ENCODE measurements around the gene ELP1. TPM values are rescaled to one million over a fixed set of nuclear protein-coding genes. Genes with fewer than 3 reads are reported as not detected.
"Not testable (repeated sequence)": the region's sequence is repeated elsewhere in the genome, so short reads cannot be mapped to it uniquely, and the experiment has no call there.

Gene ELP1
- total RNA-seq, 2 experiments from 2014 or later, result 23.7 to 41.0 TPM

GRCh38 chr9:108911820-108912219 lies 22.1 kb downstream of the ELP1 start:
- POLR2A ChIA-PET, result no interaction called here
- no peak overlapping the region for H3K4me3 Mint-ChIP-seq
- CTCF ChIA-PET, result no interaction called here
- peak; percentile 53 for DNase-seq
- peak overlapping the region; percentile 74 for H3K27ac Mint-ChIP-seq
- H3K27me3 Mint-ChIP-seq, result no peaks in the 10 kb centered on the region
- H3K36me3 Mint-ChIP-seq (ENCODE audit: low read depth), result peaks cover 39% of the 10 kb centered on the region
- H3K4me1 Mint-ChIP-seq, result peaks cover 21% of the 10 kb centered on the region
- no peaks in the 10 kb centered on the region for H3K9me3 Mint-ChIP-seq

GRCh38 chr9:108910914-108911313 lies 23.0 kb downstream of the ELP1 start:
- H3K27me3 Mint-ChIP-seq, result no peaks in the 10 kb centered on the region
- H3K36me3 Mint-ChIP-seq (ENCODE audit: low read depth), result peaks cover 36% of the 10 kb centered on the region
- ChIA-PET POLR2A (no interaction called here), CTCF (interaction anchor here (2.2 kb wide), 1 partner anchor 12 kb away, joined by 4 read pairs; no protein-coding TSS in a partner anchor)
- no peaks in the 10 kb centered on the region for H3K9me3 Mint-ChIP-seq
- H3K4me3 Mint-ChIP-seq, result no peak overlapping the region
- peaks cover 21% of the 10 kb centered on the region for H3K4me1 Mint-ChIP-seq
- no peak for DNase-seq
- H3K27ac Mint-ChIP-seq, result peak overlapping the region; percentile 10

- Mint-ChIP-seq H3K4me3 (no peak overlapping the region), H3K27me3 (no peaks in the 10 kb centered on the region), H3K27ac (no peak overlapping the region), H3K9me3 (no peaks in the 10 kb centered on the region), H3K36me3 (ENCODE audit: low read depth) (peaks cover 35% of the 10 kb centered on the region), H3K4me1 (peaks cover 21% of the 10 kb centered on the region)
- DNase-seq, result no peak
- ChIA-PET CTCF (interaction anchor here (2.2 kb wide), 1 partner anchor 11 kb away, joined by 4 read pairs; no protein-coding TSS in a partner anchor), POLR2A (no interaction called here)
Observed at GRCh38 chr9:108910402-108910801, 23.5 kb downstream of the ELP1 start.

GRCh38 chr9:108905494-108905893 lies 28.4 kb downstream of the ELP1 start:
- peaks cover 40% of the 10 kb centered on the region for H3K36me3 Mint-ChIP-seq (ENCODE audit: low read depth)
- H3K9me3 Mint-ChIP-seq, result no peaks in the 10 kb centered on the region
- no peak overlapping the region for H3K27ac Mint-ChIP-seq
- no peaks in the 10 kb centered on the region for H3K27me3 Mint-ChIP-seq
- ChIA-PET CTCF (no interaction called here), POLR2A (no interaction called here)
- no peak for DNase-seq
- no peak overlapping the region for H3K4me3 Mint-ChIP-seq
- H3K4me1 Mint-ChIP-seq, result no peaks in the 10 kb centered on the region

- Mint-ChIP-seq H3K9me3 (no peaks in the 10 kb centered on the region), H3K36me3 (ENCODE audit: low read depth) (peaks cover 43% of the 10 kb centered on the region), H3K4me1 (no peaks in the 10 kb centered on the region), H3K27me3 (no peaks in the 10 kb centered on the region), H3K4me3 (no peak overlapping the region), H3K27ac (no peak overlapping the region)
- POLR2A ChIA-PET, result no interaction called here
- CTCF ChIA-PET, result interaction anchor here (0.7 to 1.0 kb wide), 2 partner anchors 12 to 129 kb away, joined by 3 to 6 read pairs; no protein-coding TSS in a partner anchor
- DNase-seq, result no peak
Observed at GRCh38 chr9:108904161-108904560, 29.8 kb downstream of the ELP1 start.

GRCh38 chr9:108903420-108904103 lies 30.4 kb downstream of the ELP1 start:
- Mint-ChIP-seq H3K36me3 (ENCODE audit: low read depth) (peaks cover 45% of the 10 kb centered on the region), H3K4me3 (no peak overlapping the region), H3K27me3 (no peaks in the 10 kb centered on the region), H3K27ac (no peak overlapping the region), H3K9me3 (no peaks in the 10 kb centered on the region), H3K4me1 (no peaks in the 10 kb centered on the region)
- CTCF ChIA-PET, result interaction anchor here (1.0 kb wide), 1 partner anchor 13 kb away, joined by 6 read pairs; no protein-coding TSS in a partner anchor
- POLR2A ChIA-PET, result no interaction called here
- DNase-seq, result no peak

- ChIA-PET CTCF (interaction anchor here (0.6 to 1.0 kb wide), 7 partner anchors 11 to 510 kb away, joined by 3 to 5 read pairs (median 4); no protein-coding TSS in a partner anchor), POLR2A (no interaction called here)
- Mint-ChIP-seq H3K36me3 (ENCODE audit: low read depth) (peaks cover 47% of the 10 kb centered on the region), H3K27ac (no peak overlapping the region), H3K9me3 (no peaks in the 10 kb centered on the region), H3K4me3 (no peak overlapping the region), H3K27me3 (no peaks in the 10 kb centered on the region), H3K4me1 (no peaks in the 10 kb centered on the region)
- DNase-seq, result no peak
Observed at GRCh38 chr9:108900176-108900575, 33.7 kb downstream of the ELP1 start.

- H3K27me3 Mint-ChIP-seq, H3K27ac Mint-ChIP-seq, POLR2A ChIA-PET, H3K9me3 Mint-ChIP-seq, H3K4me1 Mint-ChIP-seq, H3K4me3 Mint-ChIP-seq, DNase-seq: not testable (repeated sequence)
- CTCF ChIA-PET, result interaction anchor here (0.6 to 1.0 kb wide), 9 partner anchors 10 to 511 kb away, joined by 3 to 5 read pairs (median 4); no protein-coding TSS in a partner anchor
- H3K36me3 Mint-ChIP-seq (ENCODE audit: low read depth), result peaks cover 47% of the 10 kb centered on the region
Observed at GRCh38 chr9:108899023-108899695, 34.8 kb downstream of the ELP1 start.

GRCh38 chr9:108897324-108898096 lies 36.4 kb downstream of the ELP1 start:
- no peak overlapping the region for H3K27ac Mint-ChIP-seq
- DNase-seq, result no peak
- no peak overlapping the region for H3K4me3 Mint-ChIP-seq
- no peaks in the 10 kb centered on the region for H3K9me3 Mint-ChIP-seq
- no peaks in the 10 kb centered on the region for H3K4me1 Mint-ChIP-seq
- CTCF ChIA-PET, result no interaction called here
- peaks cover 34% of the 10 kb centered on the region for H3K36me3 Mint-ChIP-seq (ENCODE audit: low read depth)
- H3K27me3 Mint-ChIP-seq, result no peaks in the 10 kb centered on the region
- POLR2A ChIA-PET, result no interaction called here

- Mint-ChIP-seq H3K36me3 (ENCODE audit: low read depth) (peaks cover 33% of the 10 kb centered on the region), H3K27me3 (no peaks in the 10 kb centered on the region), H3K4me1 (no peaks in the 10 kb centered on the region), H3K9me3 (no peaks in the 10 kb centered on the region), H3K4me3 (no peak overlapping the region), H3K27ac (no peak overlapping the region)
- no peak for DNase-seq
- CTCF ChIA-PET, result no interaction called here
- POLR2A ChIA-PET, result no interaction called here
Observed at GRCh38 chr9:108894225-108894997, 39.5 kb downstream of the ELP1 start.

GRCh38 chr9:108889649-108890067 lies 44.3 kb downstream of the ELP1 start:
- POLR2A ChIA-PET, result no interaction called here
- Mint-ChIP-seq H3K4me1 (peaks cover 6% of the 10 kb centered on the region), H3K9me3 (no peaks in the 10 kb centered on the region), H3K36me3 (ENCODE audit: low read depth) (peaks cover 31% of the 10 kb centered on the region), H3K4me3 (no peak overlapping the region), H3K27me3 (no peaks in the 10 kb centered on the region), H3K27ac (no peak overlapping the region)
- CTCF ChIA-PET, result interaction anchor here (0.9 to 1.4 kb wide), 2 partner anchors 10 to 13 kb away, joined by 4 to 6 read pairs; no protein-coding TSS in a partner anchor
- DNase-seq, result no peak

- H3K9me3 Mint-ChIP-seq, H3K4me1 Mint-ChIP-seq, H3K27me3 Mint-ChIP-seq, DNase-seq, POLR2A ChIA-PET, H3K27ac Mint-ChIP-seq, H3K4me3 Mint-ChIP-seq: not testable (repeated sequence)
- peaks cover 37% of the 10 kb centered on the region for H3K36me3 Mint-ChIP-seq (ENCODE audit: low read depth)
- CTCF ChIA-PET, result interaction anchor here (0.6 to 1.4 kb wide), 3 partner anchors 13 to 1561 kb away, joined by 3 read pairs; no protein-coding TSS in a partner anchor
Observed at GRCh38 chr9:108886594-108887271, 47.2 kb downstream of the ELP1 start.

Data from activated CD4-positive, alpha-beta T cell treated with anti-CD3 and anti-CD28 coated beads, Interleukin-2, amount 10 ng/mL, durations not matched to agents 7 days and 5 days (primary cell).